ENCODE data around the gene TMEM150C.

TMEM150C gene

GRCh38 chr4:82469791-82470345 is 91.9 kb downstream of the TMEM150C start:
- no peak for DNase-seq

- DNase-seq = no peak
Measured at GRCh38 chr4:82467471-82467870, 94.3 kb downstream of the TMEM150C start.

- DNase-seq = no peak
Measured at GRCh38 chr4:82463221-82463620, 98.6 kb downstream of the TMEM150C start.

GRCh38 chr4:82462415-82462831 is 99.4 kb downstream of the TMEM150C start:
- DNase-seq = peak; percentile 65 to 81

- no peak for DNase-seq
Measured at GRCh38 chr4:82461710-82462109, 100.1 kb downstream of the TMEM150C start.

- DNase-seq = no peak
Measured at GRCh38 chr4:82458729-82459128, 103.1 kb downstream of the TMEM150C start.

- DNase-seq = no peak
Measured at GRCh38 chr4:82457266-82457665, 104.5 kb downstream of the TMEM150C start.

- DNase-seq = no peak
Measured at GRCh38 chr4:82452026-82452425, 109.8 kb downstream of the TMEM150C start.

- no peak for DNase-seq
Measured at GRCh38 chr4:82450966-82451755, 110.6 kb downstream of the TMEM150C start.

- no peak for DNase-seq
Measured at GRCh38 chr4:82447886-82448285, 113.9 kb downstream of the TMEM150C start.

- DNase-seq = no peak
Measured at GRCh38 chr4:82439088-82439487, 122.7 kb downstream of the TMEM150C start.

- no peak for DNase-seq
Measured at GRCh38 chr4:82437285-82438005, 124.3 kb downstream of the TMEM150C start.

GRCh38 chr4:82436780-82437179 is 125.0 kb downstream of the TMEM150C start:
- DNase-seq = no peak

- no peak for DNase-seq
Measured at GRCh38 chr4:82436130-82436529, 125.7 kb downstream of the TMEM150C start.

- DNase-seq = no peak
Measured at GRCh38 chr4:82434949-82435348, 126.8 kb downstream of the TMEM150C start.

GRCh38 chr4:82433791-82434190 is 128.0 kb downstream of the TMEM150C start:
- DNase-seq = no peak

Data from NCI-H187 (cell line).